ENCODE results near the gene WASF3.

WASF3 gene

GRCh38 chr13:26534036-26534726 lies 23.3 kb upstream of the WASF3 start:
- Mint-ChIP-seq H3K4me3 (no peak overlapping the region), H3K27ac (no peak overlapping the region), H3K9me3 (no peaks in the 10 kb centered on the region), H3K27me3 (peaks cover 1% of the 10 kb centered on the region), H3K36me3 (ENCODE audit: low read depth) (no peaks in the 10 kb centered on the region), H3K4me1 (ENCODE audit: low read depth) (no peaks in the 10 kb centered on the region)
- intact Hi-C loops (cut with micrococcal nuclease), result no loop called here

GRCh38 chr13:26538363-26539317 lies 18.8 kb upstream of the WASF3 start:
- no peaks in the 10 kb centered on the region for H3K36me3 Mint-ChIP-seq (ENCODE audit: low read depth)
- intact Hi-C loops (cut with micrococcal nuclease), result no loop called here
- H3K4me3 Mint-ChIP-seq, result no peak overlapping the region
- H3K27ac Mint-ChIP-seq, result no peak overlapping the region
- no peaks in the 10 kb centered on the region for H3K4me1 Mint-ChIP-seq (ENCODE audit: low read depth)
- H3K9me3 Mint-ChIP-seq, result no peaks in the 10 kb centered on the region
- peaks cover 8% of the 10 kb centered on the region for H3K27me3 Mint-ChIP-seq

DNA sequence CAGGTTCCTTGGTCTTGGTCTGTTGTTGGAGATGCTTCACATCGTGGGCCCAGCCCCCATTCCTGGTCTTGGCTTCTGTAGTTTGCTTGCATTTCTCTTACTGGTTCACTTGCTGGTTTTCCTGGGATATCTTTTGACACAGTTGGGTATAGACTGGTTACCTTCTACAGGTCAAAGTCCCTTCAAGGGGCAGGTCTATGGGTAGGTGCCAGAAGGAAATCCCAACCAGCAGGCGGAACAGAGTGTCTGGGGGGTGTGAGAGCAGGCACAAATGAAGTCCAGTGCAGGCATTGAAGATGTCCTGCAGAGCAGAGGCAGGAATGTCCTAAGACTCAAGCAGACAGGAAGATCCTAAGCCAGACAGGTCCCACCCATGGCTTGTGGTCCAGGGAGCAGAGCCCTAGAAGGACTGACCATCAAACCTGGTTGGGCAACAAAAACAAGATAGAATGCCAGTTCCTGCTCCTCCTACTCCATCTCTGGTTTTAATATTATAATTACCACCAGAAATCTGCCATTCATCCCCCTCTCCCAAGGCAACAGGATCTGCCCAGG lies 17.7 kb upstream of the WASF3 start:
- Mint-ChIP-seq H3K27ac (no peak overlapping the region), H3K36me3 (ENCODE audit: low read depth) (no peaks in the 10 kb centered on the region), H3K4me3 (no peak overlapping the region), H3K9me3 (no peaks in the 10 kb centered on the region), H3K4me1 (ENCODE audit: low read depth) (no peaks in the 10 kb centered on the region), H3K27me3 (peaks cover 9% of the 10 kb centered on the region)
- intact Hi-C loops (cut with micrococcal nuclease), result no loop called here

GRCh38 chr13:26540334-26540733 lies 17.1 kb upstream of the WASF3 start:
- no peaks in the 10 kb centered on the region for H3K36me3 Mint-ChIP-seq (ENCODE audit: low read depth)

GRCh38 chr13:26541041-26541440 lies 16.4 kb upstream of the WASF3 start:
- peaks cover 9% of the 10 kb centered on the region for H3K27me3 Mint-ChIP-seq
- H3K27ac Mint-ChIP-seq, result no peak overlapping the region
- H3K9me3 Mint-ChIP-seq, result no peaks in the 10 kb centered on the region
- H3K4me1 Mint-ChIP-seq (ENCODE audit: low read depth), result no peaks in the 10 kb centered on the region
- no peak overlapping the region for H3K4me3 Mint-ChIP-seq
- intact Hi-C loops (cut with micrococcal nuclease), result no loop called here
- H3K36me3 Mint-ChIP-seq (ENCODE audit: low read depth), result no peaks in the 10 kb centered on the region

More at GRCh38 chr13:26540334-26540733, 17.1 kb upstream of the WASF3 start:
- H3K27ac Mint-ChIP-seq, result no peak overlapping the region
- intact Hi-C loops (cut with micrococcal nuclease), result no loop called here
- no peaks in the 10 kb centered on the region for H3K9me3 Mint-ChIP-seq
- no peaks in the 10 kb centered on the region for H3K4me1 Mint-ChIP-seq (ENCODE audit: low read depth)
- H3K27me3 Mint-ChIP-seq, result peaks cover 9% of the 10 kb centered on the region
- H3K4me3 Mint-ChIP-seq, result no peak overlapping the region

DNA sequence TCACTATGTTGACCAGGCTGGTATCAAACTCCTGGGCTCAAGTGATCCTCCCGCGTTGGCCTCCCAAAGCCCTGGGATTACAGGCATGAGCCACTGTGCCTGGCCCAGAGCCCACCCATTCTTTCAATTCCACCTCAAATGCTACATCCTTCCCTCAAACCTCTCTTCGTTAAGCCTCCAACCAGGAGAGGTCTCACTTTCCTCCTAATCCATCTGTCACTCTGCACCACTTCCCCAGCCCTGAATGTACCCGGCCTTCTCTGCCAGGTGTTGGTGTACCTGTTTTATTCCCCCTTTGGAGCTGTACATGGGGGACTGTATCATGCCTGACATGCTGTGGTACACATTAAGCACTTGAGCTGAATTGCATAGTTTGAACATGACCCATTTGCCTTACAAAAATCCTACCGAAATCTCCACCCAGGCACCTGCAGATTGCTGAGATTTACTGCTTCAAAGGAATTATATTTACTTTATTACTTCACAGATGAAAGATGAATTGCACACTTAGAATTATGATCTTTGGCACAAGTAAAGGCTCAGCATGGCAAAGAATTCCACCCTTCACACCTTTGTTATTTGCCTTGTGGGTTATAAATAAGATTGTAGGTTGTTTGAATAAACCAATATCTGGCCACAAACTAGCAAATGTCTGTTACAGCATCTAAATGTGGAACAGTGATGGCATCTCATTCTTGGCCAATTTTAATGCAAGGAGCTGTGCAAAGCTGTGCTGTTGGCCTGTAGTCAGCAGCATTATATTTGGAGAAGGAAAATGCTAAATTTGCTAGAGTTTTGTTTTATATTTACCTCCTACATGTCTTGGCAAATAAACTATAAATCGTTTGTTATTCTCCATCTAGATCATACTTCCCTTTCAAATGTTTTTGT lies 15.6 kb upstream of the WASF3 start:
- H3K4me1 Mint-ChIP-seq (ENCODE audit: low read depth), result no peaks in the 10 kb centered on the region
- no peak overlapping the region for H3K27ac Mint-ChIP-seq
- intact Hi-C loops (cut with micrococcal nuclease), result no loop called here
- H3K9me3 Mint-ChIP-seq, result no peaks in the 10 kb centered on the region
- H3K4me3 Mint-ChIP-seq, result no peak overlapping the region
- H3K27me3 Mint-ChIP-seq, result peaks cover 9% of the 10 kb centered on the region
- no peaks in the 10 kb centered on the region for H3K36me3 Mint-ChIP-seq (ENCODE audit: low read depth)

DNA sequence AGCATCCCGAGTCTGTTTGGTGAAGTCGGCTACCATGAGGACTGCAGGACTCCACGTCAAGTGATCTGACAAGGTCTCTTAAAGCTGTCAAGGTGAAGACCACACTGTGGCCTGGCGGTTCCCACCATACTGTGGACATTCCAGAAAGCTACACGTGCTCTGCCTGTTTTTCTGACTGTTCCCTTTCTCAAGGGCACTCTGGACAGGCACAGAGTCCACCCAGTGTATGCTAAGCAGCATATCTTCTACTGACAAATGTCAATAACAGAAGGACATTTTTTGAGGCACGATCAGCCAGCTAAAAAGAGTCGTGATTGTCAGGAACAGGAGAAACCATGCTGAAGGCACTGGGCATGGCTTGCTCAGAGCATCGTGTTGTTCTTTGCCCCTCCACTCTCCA lies 12.8 kb upstream of the WASF3 start:
- no peaks in the 10 kb centered on the region for H3K4me1 Mint-ChIP-seq (ENCODE audit: low read depth)
- H3K36me3 Mint-ChIP-seq (ENCODE audit: low read depth), result no peaks in the 10 kb centered on the region
- no peak overlapping the region for H3K4me3 Mint-ChIP-seq
- H3K9me3 Mint-ChIP-seq, result no peaks in the 10 kb centered on the region
- intact Hi-C loops (cut with micrococcal nuclease), result no loop called here
- H3K27ac Mint-ChIP-seq, result no peak overlapping the region
- peaks cover 8% of the 10 kb centered on the region for H3K27me3 Mint-ChIP-seq

DNA sequence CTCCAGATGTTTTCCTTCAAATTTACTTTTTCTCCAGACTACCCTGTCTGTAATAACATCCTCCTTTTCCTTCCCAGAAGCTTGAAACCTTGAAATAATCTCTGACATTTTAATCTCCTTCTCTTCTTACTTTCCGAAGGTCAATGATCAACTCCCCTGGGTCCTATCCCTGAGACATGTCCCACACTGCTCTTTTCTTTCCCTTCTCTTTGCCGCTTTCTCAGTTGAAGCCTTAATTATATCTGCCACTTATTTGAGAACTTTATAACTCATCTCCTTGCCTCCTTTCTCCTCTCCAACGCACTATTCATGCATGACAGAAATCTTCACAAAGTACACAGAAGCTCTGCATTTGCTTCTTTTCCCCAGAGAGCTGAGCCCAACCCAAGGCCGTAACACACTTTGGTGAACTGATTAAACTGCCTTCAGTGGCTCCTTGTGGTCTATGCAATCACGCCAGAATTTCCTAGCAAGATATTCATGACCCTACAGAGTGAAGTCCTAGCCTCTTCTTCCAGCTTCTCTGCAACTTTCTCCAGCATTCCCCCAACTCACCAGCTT lies 9.2 kb upstream of the WASF3 start:
- no peak overlapping the region for H3K4me3 Mint-ChIP-seq
- intact Hi-C loops (cut with micrococcal nuclease), result no loop called here
- no peaks in the 10 kb centered on the region for H3K36me3 Mint-ChIP-seq (ENCODE audit: low read depth)

DNA sequence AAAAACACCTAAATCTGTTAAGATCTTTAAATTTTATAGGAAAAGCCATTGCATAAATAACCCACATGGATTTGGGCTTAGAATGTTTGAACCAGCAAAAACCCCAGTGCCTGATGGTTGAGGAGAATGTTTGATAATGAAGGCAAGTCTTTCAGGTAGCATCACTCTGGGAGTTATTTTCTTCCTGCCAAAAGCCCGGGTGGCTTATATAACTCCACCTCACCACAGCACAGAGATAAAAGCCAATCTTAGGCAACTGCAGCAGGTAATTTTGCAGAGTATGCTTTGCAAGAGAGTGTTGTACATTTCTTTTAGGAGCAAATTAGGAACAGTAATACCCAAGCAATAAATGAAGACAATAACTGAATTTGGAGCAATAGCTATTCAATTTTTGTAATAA lies 7.8 kb upstream of the WASF3 start:
- no peaks in the 10 kb centered on the region for H3K4me1 Mint-ChIP-seq (ENCODE audit: low read depth)
- H3K27me3 Mint-ChIP-seq, result peaks cover 7% of the 10 kb centered on the region
- no peak overlapping the region for H3K27ac Mint-ChIP-seq
- intact Hi-C loops (cut with micrococcal nuclease), result no loop called here
- no peaks in the 10 kb centered on the region for H3K9me3 Mint-ChIP-seq
- no peak overlapping the region for H3K4me3 Mint-ChIP-seq
- no peaks in the 10 kb centered on the region for H3K36me3 Mint-ChIP-seq (ENCODE audit: low read depth)

More for the DNA sequence above, 9.2 kb upstream of the WASF3 start:
- Mint-ChIP-seq H3K9me3 (no peaks in the 10 kb centered on the region), H3K27ac (no peak overlapping the region), H3K4me1 (ENCODE audit: low read depth) (no peaks in the 10 kb centered on the region), H3K27me3 (peaks cover 7% of the 10 kb centered on the region)

- H3K27ac Mint-ChIP-seq, result no peak overlapping the region
- no peaks in the 10 kb centered on the region for H3K4me1 Mint-ChIP-seq (ENCODE audit: low read depth)
- intact Hi-C loops (cut with micrococcal nuclease), result no loop called here
- H3K27me3 Mint-ChIP-seq, result peaks cover 20% of the 10 kb centered on the region
- H3K36me3 Mint-ChIP-seq (ENCODE audit: low read depth), result no peaks in the 10 kb centered on the region
- H3K9me3 Mint-ChIP-seq, result no peaks in the 10 kb centered on the region
- H3K4me3 Mint-ChIP-seq, result no peak overlapping the region
These were observed 6.1 kb upstream of the WASF3 start for GRCh38 chr13:26551255-26551860.

GRCh38 chr13:26555413-26555812 lies 2.1 kb upstream of the WASF3 start:
- no peaks in the 10 kb centered on the region for H3K36me3 Mint-ChIP-seq (ENCODE audit: low read depth)
- H3K9me3 Mint-ChIP-seq, result no peaks in the 10 kb centered on the region
- H3K27ac Mint-ChIP-seq, result no peak overlapping the region
- intact Hi-C loops (cut with micrococcal nuclease), result no loop called here
- peaks cover 43% of the 10 kb centered on the region for H3K27me3 Mint-ChIP-seq
- H3K4me3 Mint-ChIP-seq, result no peak overlapping the region
- no peaks in the 10 kb centered on the region for H3K4me1 Mint-ChIP-seq (ENCODE audit: low read depth)

GRCh38 chr13:26557051-26557392 lies 461 bp upstream of the WASF3 start:
- Mint-ChIP-seq H3K36me3 (ENCODE audit: low read depth) (no peaks in the 10 kb centered on the region), H3K27me3 (peaks cover 38% of the 10 kb centered on the region), H3K9me3 (no peaks in the 10 kb centered on the region), H3K4me1 (ENCODE audit: low read depth) (no peaks in the 10 kb centered on the region), H3K27ac (no peak overlapping the region), H3K4me3 (no peak overlapping the region)
- intact Hi-C loops (cut with micrococcal nuclease), result no loop called here
